OCI-LY3 (cell line): ENCODE results near the gene TARDBP.

ENCODE experiments used
- CTCF ChIP-seq: fragments of 200-600, 300-600 bp; sonication (generic); IDR thresholded peaks from 2 replicates; pipeline ENCODE4 v1.5.1; 2014; ENCODE audit warnings: antibody characterized with exemption, low read length, low read depth
- EZH2phosphoT487 ChIP-seq: fragments of 200-600 bp; shearing (Covaris generic); IDR thresholded peaks from 2 replicates; pipeline ENCODE4 v1.6.1; 2018; ENCODE audit warnings: antibody characterized with exemption, mixed run types, low read depth

- TF ChIP-seq CTCF (no peak), EZH2phosphoT487 (no peak)
Measured at GRCh38 chr1:10973552-10973951, 38.9 kb upstream of the TARDBP start.
